Endothelial cell (in vitro differentiated cells): Measurements from ENCODE around the gene IMP4. TPM values are rescaled to one million over a fixed set of nuclear protein-coding genes. Genes with fewer than 3 reads are reported as not detected.

Source experiments
- DNase-seq: peaks from one replicate; pipeline ENCODE4 v3.0.0; 2021; ENCODE audit warnings: low spot score
- H3K27ac Mint-ChIP-seq: one replicate; pipeline ENCODE4 v1.8.0; 2021; ENCODE audit warnings: mixed read lengths, inconsistent platforms; ENCODE audit not compliant: unreplicated experiment
- H3K27me3 Mint-ChIP-seq: one replicate; pipeline ENCODE4 v1.8.0; 2021; ENCODE audit warnings: mild to moderate bottlenecking, moderate library complexity, mixed read lengths, inconsistent platforms; ENCODE audit not compliant: unreplicated experiment
- H3K36me3 Mint-ChIP-seq: one replicate; pipeline ENCODE4 v1.8.0; 2021; ENCODE audit warnings: mild to moderate bottlenecking, low read depth, mixed read lengths, inconsistent platforms; ENCODE audit not compliant: unreplicated experiment
- H3K4me1 Mint-ChIP-seq: one replicate; pipeline ENCODE4 v1.8.0; 2021; ENCODE audit warnings: mild to moderate bottlenecking, mixed read lengths, inconsistent platforms; ENCODE audit not compliant: unreplicated experiment
- H3K4me3 Mint-ChIP-seq: one replicate; pipeline ENCODE4 v1.8.0; 2021; ENCODE audit warnings: mild to moderate bottlenecking, mixed read lengths, inconsistent platforms; ENCODE audit not compliant: unreplicated experiment
- H3K9me3 Mint-ChIP-seq: one replicate; pipeline ENCODE4 v1.8.0; 2021; ENCODE audit warnings: mixed read lengths, inconsistent platforms; ENCODE audit not compliant: unreplicated experiment
- total RNA-seq: library from RNA; stranded (reverse); fragmentation: NEBNext Ultra II Directional; extraction: Animal tissue kit (Norgen Biotek cat#: 25700); gene quantifications from one replicate; pipeline ENCODE4 v1.2.1, GENCODE V29; 2021; ENCODE audit not compliant: unreplicated experiment
- TF ChIP-seq, protein P1 (sequence below): fragments of 200-600 bp; sonication (generic); IDR thresholded peaks from one replicate; pipeline ENCODE4 v1.5.0; 2021; ENCODE audit warnings: antibody characterized with exemption; ENCODE audit not compliant: unreplicated experiment

The IMP4 gene
- total RNA-seq, 1 donor from 2014 or later, result 32.8 TPM

DNA sequence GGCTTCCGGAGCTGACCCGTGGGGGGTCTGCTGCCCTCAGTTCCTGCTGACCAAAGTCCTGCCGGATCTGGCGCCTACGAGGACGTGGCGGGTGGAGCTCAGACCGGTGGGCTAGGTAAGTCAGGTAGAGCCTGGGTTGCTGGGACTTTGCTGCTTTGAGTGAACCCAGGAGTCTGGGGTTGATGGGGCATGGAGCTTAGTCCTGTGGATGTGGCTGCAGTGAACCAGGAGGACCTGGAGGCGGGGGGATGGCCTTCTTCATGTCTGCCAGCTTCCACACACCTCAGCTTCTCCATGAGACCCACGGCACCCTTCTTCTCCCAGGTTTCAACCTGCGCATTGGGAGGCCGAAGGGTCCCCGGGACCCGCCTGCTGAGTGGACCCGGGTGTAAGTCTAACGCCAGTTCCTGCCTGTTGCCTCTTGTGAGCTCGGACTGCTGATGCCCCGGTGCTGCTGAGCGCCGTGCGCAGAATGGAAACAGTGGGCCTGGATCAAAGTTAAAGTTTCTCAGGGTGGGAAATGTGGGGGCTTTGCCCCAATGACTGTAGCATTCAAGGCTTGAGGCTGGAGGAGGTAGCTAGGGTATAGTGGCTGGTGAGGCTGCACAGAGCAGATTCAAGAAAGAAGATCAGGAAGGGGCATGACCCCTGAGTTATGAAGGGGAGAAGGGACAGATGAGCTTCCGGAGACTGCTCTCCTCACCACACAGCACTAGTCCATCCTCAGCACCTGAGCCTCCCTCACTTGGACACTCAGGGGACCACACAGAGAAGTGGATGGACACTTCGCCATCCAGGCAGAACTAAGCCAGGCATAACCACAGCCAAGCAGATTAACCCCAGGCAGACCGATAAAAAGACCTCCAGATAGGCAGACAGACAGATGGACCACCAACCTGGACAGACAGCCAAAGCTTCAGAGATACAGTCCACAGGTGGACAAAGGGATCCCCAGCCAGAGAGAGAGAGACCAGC is 30.4 kb downstream of the IMP4 start:
- H3K27me3 Mint-ChIP-seq, result peaks cover 11% of the 10 kb centered on the region
- TF ChIP-seq, protein P1, sequence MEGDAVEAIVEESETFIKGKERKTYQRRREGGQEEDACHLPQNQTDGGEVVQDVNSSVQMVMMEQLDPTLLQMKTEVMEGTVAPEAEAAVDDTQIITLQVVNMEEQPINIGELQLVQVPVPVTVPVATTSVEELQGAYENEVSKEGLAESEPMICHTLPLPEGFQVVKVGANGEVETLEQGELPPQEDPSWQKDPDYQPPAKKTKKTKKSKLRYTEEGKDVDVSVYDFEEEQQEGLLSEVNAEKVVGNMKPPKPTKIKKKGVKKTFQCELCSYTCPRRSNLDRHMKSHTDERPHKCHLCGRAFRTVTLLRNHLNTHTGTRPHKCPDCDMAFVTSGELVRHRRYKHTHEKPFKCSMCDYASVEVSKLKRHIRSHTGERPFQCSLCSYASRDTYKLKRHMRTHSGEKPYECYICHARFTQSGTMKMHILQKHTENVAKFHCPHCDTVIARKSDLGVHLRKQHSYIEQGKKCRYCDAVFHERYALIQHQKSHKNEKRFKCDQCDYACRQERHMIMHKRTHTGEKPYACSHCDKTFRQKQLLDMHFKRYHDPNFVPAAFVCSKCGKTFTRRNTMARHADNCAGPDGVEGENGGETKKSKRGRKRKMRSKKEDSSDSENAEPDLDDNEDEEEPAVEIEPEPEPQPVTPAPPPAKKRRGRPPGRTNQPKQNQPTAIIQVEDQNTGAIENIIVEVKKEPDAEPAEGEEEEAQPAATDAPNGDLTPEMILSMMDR, result peak; percentile 61
- H3K9me3 Mint-ChIP-seq, result no peaks in the 10 kb centered on the region
- H3K4me1 Mint-ChIP-seq, result peaks cover 17% of the 10 kb centered on the region
- peak overlapping the region; percentile 83 for H3K4me3 Mint-ChIP-seq
- H3K36me3 Mint-ChIP-seq, result peaks cover 14% of the 10 kb centered on the region
- no peak overlapping the region for H3K27ac Mint-ChIP-seq
- no peak for DNase-seq

DNA sequence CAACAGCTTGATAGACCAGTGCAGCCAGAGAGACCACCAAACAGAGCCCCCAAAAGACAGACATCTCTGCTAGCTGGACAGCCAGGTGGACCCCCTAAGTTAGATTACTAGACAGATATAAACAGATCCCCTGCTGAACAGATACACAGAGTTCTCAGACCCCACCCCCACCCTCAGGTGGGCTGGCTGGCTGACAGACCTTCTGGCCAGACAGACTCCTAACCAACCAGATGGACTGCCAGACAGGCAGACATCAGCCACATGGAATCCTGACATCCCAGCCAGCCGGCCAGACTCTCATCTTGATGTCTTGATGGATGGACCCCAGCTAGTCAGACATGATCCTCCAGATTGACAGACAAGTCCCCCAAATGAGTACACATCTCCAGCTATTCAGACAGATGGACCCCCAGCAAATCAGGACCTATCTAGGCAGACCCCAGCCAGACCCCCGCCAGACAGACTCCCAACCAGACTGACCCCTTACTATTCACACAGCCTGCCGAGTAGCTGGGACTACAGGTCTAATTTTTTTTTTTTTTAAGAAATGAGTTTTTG is 31.2 kb downstream of the IMP4 start:
- peaks cover 14% of the 10 kb centered on the region for H3K36me3 Mint-ChIP-seq
- H3K27ac Mint-ChIP-seq, result peak overlapping the region; percentile 36
- TF ChIP-seq, protein P1, result no peak
- peaks cover 17% of the 10 kb centered on the region for H3K4me1 Mint-ChIP-seq
- H3K9me3 Mint-ChIP-seq, result no peaks in the 10 kb centered on the region
- H3K27me3 Mint-ChIP-seq, result peaks cover 11% of the 10 kb centered on the region
- H3K4me3 Mint-ChIP-seq, result peak overlapping the region; percentile 83
- no peak for DNase-seq

DNA sequence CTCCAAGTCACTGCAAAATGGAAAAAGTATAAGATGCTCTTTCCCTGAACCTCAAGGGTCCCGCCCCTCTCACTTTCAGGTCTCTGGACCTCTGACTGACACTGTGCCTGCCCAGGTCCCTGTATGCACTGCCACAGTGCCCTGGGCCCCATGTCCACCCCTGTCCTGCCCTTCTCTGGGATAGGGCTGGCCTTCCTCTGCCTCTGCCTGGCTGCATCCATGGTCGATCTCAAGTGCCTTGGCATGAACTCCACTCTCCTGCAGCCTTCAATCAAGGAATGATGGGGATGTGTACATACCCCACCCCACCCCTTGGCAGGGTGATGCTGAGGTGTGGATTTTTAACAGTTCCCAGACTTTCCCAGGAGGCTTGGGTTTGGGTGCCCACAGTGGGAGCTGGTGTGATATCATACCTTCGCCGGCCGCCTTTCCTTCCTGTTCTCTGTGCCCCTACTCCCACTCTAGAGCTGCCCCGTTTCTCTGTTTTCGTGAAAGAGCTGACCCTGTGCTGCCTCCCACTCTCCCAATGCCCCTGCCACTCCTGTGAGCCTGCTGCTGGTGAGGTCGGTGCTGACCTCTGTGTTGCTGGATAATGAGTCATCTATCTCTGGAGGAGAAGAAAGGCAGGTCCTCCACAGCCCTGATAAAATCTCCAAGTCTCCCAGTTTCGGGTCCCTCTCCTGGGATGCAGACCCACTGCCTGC is 32.0 kb downstream of the IMP4 start:
- Mint-ChIP-seq H3K4me3 (no peak overlapping the region), H3K36me3 (peaks cover 17% of the 10 kb centered on the region), H3K9me3 (no peaks in the 10 kb centered on the region), H3K27me3 (peaks cover 11% of the 10 kb centered on the region), H3K4me1 (peaks cover 20% of the 10 kb centered on the region), H3K27ac (no peak overlapping the region)
- no peak for DNase-seq
- TF ChIP-seq, protein P1, result no peak

DNA sequence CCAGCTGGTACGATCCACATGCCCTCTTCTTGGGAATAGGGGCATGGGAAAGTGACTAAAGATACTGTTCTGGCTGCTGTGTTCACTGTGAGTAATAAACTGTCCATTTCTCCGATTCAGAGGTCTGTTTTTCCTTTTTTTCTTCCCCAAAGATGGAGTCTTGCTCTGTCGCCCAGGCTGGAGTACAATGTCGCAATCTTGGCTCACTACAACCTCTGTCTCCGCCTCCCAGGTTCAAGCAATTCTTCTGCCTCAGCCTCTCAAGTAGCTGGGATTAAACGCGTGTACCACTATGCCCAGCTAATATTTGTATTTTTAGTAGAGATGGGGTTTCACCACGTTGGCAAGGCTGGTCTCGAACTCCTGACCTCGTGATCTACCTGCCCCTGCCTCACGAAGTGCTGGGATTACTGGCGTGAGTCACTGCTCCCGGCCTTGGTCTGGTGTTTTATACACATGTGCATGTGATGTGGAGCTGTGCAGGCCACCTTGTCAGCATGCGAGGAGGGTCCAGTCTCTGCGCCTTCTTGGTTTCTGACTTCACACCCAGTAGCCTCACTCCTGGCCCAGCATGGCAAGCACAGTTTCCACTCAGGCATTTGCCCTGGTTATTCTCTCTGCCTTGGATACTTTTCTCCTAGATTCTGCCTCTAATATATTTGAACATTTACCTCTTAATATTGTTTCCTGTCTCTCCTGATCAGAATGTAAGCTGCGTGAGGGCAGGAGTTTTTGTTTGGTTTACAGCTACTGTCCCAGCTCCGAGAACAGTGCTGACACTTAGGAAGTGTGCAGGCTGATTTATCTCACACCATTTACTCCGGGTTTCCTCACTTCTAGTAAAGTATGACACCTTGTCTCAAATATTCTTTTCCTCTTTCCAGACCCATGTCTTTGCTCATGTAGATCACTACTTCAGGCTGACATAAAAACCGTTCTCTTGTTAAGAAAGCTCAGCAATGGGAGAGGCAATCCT is 32.9 kb downstream of the IMP4 start:
- H3K4me3 Mint-ChIP-seq, result no peak overlapping the region
- H3K27me3 Mint-ChIP-seq, result peaks cover 12% of the 10 kb centered on the region
- peaks cover 26% of the 10 kb centered on the region for H3K4me1 Mint-ChIP-seq
- peaks cover 17% of the 10 kb centered on the region for H3K36me3 Mint-ChIP-seq
- no peak overlapping the region for H3K27ac Mint-ChIP-seq
- DNase-seq, result no peak
- TF ChIP-seq, protein P1, result no peak
- no peaks in the 10 kb centered on the region for H3K9me3 Mint-ChIP-seq
